H9 (cell line): Measurements from ENCODE around the gene ARHGAP22. TPM values are rescaled to one million over a fixed set of nuclear protein-coding genes. Genes with fewer than 3 reads are reported as not detected.

ENCODE experiments used
- DNase-seq: peaks from one replicate; pipeline ENCODE4 v3.0.0-alpha.2; 2017
- H2AFZ ChIP-seq: one replicate; pipeline ENCODE4 v1.6.1; 2013; ENCODE audit warnings: mild to moderate bottlenecking, low read length, control low read depth, moderate library complexity
- H2AK5ac ChIP-seq: 2 replicates; pipeline ENCODE4 v1.6.1; 2013; ENCODE audit warnings: low read length, control low read depth, mixed read lengths; ENCODE audit not compliant: insufficient read length
- H2BK120ac ChIP-seq: one replicate; pipeline ENCODE4 v1.6.1; 2013; ENCODE audit warnings: low read depth, mild to moderate bottlenecking, low read length, control low read depth, inconsistent platforms; ENCODE audit not compliant: poor library complexity, severe bottlenecking
- H2BK12ac ChIP-seq: 2 replicates; pipeline ENCODE4 v1.6.1; 2013; ENCODE audit warnings: low read length, control low read depth, mixed read lengths, low read depth; ENCODE audit not compliant: insufficient read length
- H2BK15ac ChIP-seq: 2 replicates; pipeline ENCODE4 v1.6.1; 2013; ENCODE audit warnings: low read depth, low read length, control low read depth
- H2BK20ac ChIP-seq: one replicate; pipeline ENCODE4 v1.6.1; 2013; ENCODE audit warnings: low read depth, mild to moderate bottlenecking, low read length, control low read depth, inconsistent platforms; ENCODE audit not compliant: poor library complexity, severe bottlenecking
- H2BK5ac ChIP-seq: 2 replicates; pipeline ENCODE4 v1.6.1; 2013; ENCODE audit warnings: low read length, control low read depth, mixed read lengths; ENCODE audit not compliant: insufficient read length
- H3K14ac ChIP-seq: 2 replicates; pipeline ENCODE4 v1.6.1; 2013; ENCODE audit warnings: low read length, control low read depth; ENCODE audit not compliant: insufficient read depth
- H3K18ac ChIP-seq: 2 replicates; pipeline ENCODE4 v1.6.1; 2013; ENCODE audit warnings: low read depth, mild to moderate bottlenecking, mixed read lengths, low read length, control low read depth; ENCODE audit not compliant: insufficient read length
- H3K23ac ChIP-seq: 2 replicates; pipeline ENCODE4 v1.6.1; 2013; ENCODE audit warnings: low read length, control low read depth, mixed read lengths, low read depth; ENCODE audit not compliant: insufficient read length
- H3K23me2 ChIP-seq: 2 replicates; pipeline ENCODE4 v1.6.1; 2013; ENCODE audit warnings: low read depth, mild to moderate bottlenecking, mixed read lengths, low read length, control low read depth; ENCODE audit not compliant: insufficient read length, poor library complexity, severe bottlenecking
- H3K27ac ChIP-seq: 2 replicates; pipeline ENCODE4 v1.5.1; 2013; ENCODE audit warnings: low read length, control low read depth, mixed read lengths, low read depth; ENCODE audit not compliant: insufficient read length
- H3K27me3 ChIP-seq: 2 replicates; pipeline ENCODE4 v1.6.1; 2013; ENCODE audit warnings: low read length, control low read depth, inconsistent platforms; ENCODE audit not compliant: insufficient read depth
- H3K4ac ChIP-seq: 2 replicates; pipeline ENCODE4 v1.6.1; 2013; ENCODE audit warnings: low read depth, mild to moderate bottlenecking, control low read depth, inconsistent platforms, low read length, moderate library complexity
- H3K4me1 ChIP-seq: 2 replicates; pipeline ENCODE4 v1.6.1; 2013; ENCODE audit warnings: low read length, control low read depth, inconsistent platforms; ENCODE audit not compliant: insufficient read depth
- H3K4me2 ChIP-seq: 2 replicates; pipeline ENCODE4 v1.6.1; 2013; ENCODE audit warnings: low read length, control low read depth, mixed read lengths; ENCODE audit not compliant: insufficient read length, insufficient read depth
- H3K56ac ChIP-seq: 2 replicates; pipeline ENCODE4 v1.6.1; 2013; ENCODE audit warnings: low read depth, mild to moderate bottlenecking, mixed read lengths, low read length, control low read depth; ENCODE audit not compliant: insufficient read length
- H3K79me1 ChIP-seq: 2 replicates; pipeline ENCODE4 v1.6.1; 2013; ENCODE audit warnings: low read depth, mild to moderate bottlenecking, moderate library complexity, low read length, control low read depth, inconsistent platforms; ENCODE audit not compliant: insufficient read depth, poor library complexity, severe bottlenecking
- H3K79me2 ChIP-seq: 2 replicates; pipeline ENCODE4 v1.6.1; 2013; ENCODE audit warnings: low read length, control low read depth, inconsistent platforms; ENCODE audit not compliant: insufficient read depth
- H3K9ac ChIP-seq: 2 replicates; pipeline ENCODE4 v1.6.1; 2013; ENCODE audit warnings: low read length, control low read depth, mixed read lengths; ENCODE audit not compliant: insufficient read length; ENCODE audit errors: extremely low read depth
- H3K9me3 ChIP-seq: one replicate; pipeline ENCODE4 v1.6.1; 2013; ENCODE audit warnings: low read depth, low read length, inconsistent platforms; ENCODE audit not compliant: control insufficient read depth
- H3T11ph ChIP-seq: one replicate; pipeline ENCODE4 v1.6.1; 2013; ENCODE audit warnings: mild to moderate bottlenecking, low read length, control low read depth, inconsistent platforms
- H4K20me1 ChIP-seq: one replicate; pipeline ENCODE4 v1.6.1; 2013; ENCODE audit not compliant: control insufficient read depth, insufficient read length, insufficient read depth
- H4K5ac ChIP-seq: 2 replicates; pipeline ENCODE4 v1.6.1; 2013; ENCODE audit warnings: low read depth, mild to moderate bottlenecking, mixed read lengths, low read length, control low read depth; ENCODE audit not compliant: insufficient read length
- H4K8ac ChIP-seq: replicated peaks from 2 replicates; pipeline ENCODE4 v1.6.1; 2013; ENCODE audit warnings: low read length, control low read depth, mixed read lengths, low read depth; ENCODE audit not compliant: insufficient read length
- H4K91ac ChIP-seq: 2 replicates; pipeline ENCODE4 v1.6.1; 2013; ENCODE audit warnings: low read depth, mild to moderate bottlenecking, moderate library complexity, mixed read lengths, low read length, control low read depth; ENCODE audit not compliant: insufficient read length
- H3K27ac Mint-ChIP-seq, 3 experiments: 2 replicates in 2 of 3; 3 replicates in 1 of 3; pipeline ENCODE4 v1.8.0; 2020 to 2021; ENCODE audit warnings: mixed read lengths in 3 of 3, mild to moderate bottlenecking in 1 of 3, moderate library complexity in 1 of 3
- H3K27me3 Mint-ChIP-seq: 2 replicates; pipeline ENCODE4 v1.8.0; 2021; ENCODE audit warnings: low read depth, mild to moderate bottlenecking, moderate library complexity, mixed read lengths
- H3K36me3 Mint-ChIP-seq, 3 experiments: 2 replicates in 2 of 3; 3 replicates in 1 of 3; pipeline ENCODE4 v1.8.0; 2020 to 2021; ENCODE audit warnings: low read depth in 3 of 3, mixed read lengths in 3 of 3; ENCODE audit not compliant: insufficient read depth in 1 of 3
- H3K4me1 Mint-ChIP-seq, 2 experiments: 2 replicates each; pipeline ENCODE4 v1.8.0; 2020; ENCODE audit warnings: mixed read lengths in 2 of 2
- H3K4me3 Mint-ChIP-seq, 2 experiments: 2 replicates in 1 of 2; 3 replicates in 1 of 2; pipeline ENCODE4 v1.8.0; 2020 to 2021; ENCODE audit warnings: mild to moderate bottlenecking in 2 of 2, mixed read lengths in 2 of 2, moderate library complexity in 1 of 2
- H3K9me3 Mint-ChIP-seq, 2 experiments: 2 replicates in 1 of 2; 3 replicates in 1 of 2; pipeline ENCODE4 v1.8.0; 2020; ENCODE audit warnings: mild to moderate bottlenecking in 2 of 2, mixed read lengths in 2 of 2, moderate library complexity in 1 of 2
- WGBS: extraction: QIAGEN DNeasy Blood & Tissue Kit; methylation state at CpG from one replicate; pipeline ENCODE4 v1.1.7; 2013; ENCODE audit warnings: missing lambda C conversion rate, low lambda C conversion rate, mixed read lengths; ENCODE audit not compliant: insufficient read length; ENCODE audit errors: extremely low coverage; 5-methylcytosine and 5-hydroxymethylcytosine counted together
- total RNA-seq: library from RNA; stranded (reverse); gene quantifications from 2 replicates; pipeline ENCODE4 v1.2.1, GENCODE V29; 2021
- TF ChIP-seq, protein P1 (sequence below): fragments of 200-600 bp; sonication (generic); conservative IDR thresholded peaks from 3 replicates; pipeline ENCODE4 v1.8.0; 2021; ENCODE audit warnings: antibody characterized with exemption, mild to moderate bottlenecking

ARHGAP22 gene
- total RNA-seq, 1 experiment from 2014 or later = 7.4 TPM

DNA sequence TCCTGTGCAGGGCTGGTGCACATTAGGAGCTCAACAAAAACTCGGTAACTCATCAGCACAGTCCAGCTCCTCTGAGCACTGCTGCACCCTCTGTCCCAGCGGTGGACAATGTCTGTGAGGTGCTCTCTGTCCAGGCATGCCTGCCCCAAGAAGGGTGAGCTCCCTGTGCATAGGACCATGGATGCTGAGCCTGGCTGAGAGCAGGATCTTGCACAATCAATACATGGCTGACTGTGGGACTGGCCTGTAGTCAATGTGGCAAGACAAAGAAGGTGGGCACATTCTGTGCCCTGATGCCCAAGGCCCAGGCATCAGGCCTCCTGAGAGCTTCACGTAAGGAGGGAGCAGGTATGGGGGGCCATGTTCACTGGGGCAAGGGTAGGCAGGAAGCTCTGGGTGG, 17.1 kb downstream of the ARHGAP22 start:
- H3K4ac ChIP-seq = no peak overlapping the region
- Mint-ChIP-seq H3K27ac (no peak overlapping the region), H3K36me3 (peaks cover 9 to 13% (median 10%) of the 10 kb centered on the region in 3 experiments), H3K9me3 (peaks cover 13 to 17% of the 10 kb centered on the region in 2 experiments), H3K4me3 (no peak overlapping the region), H3K27me3 (peaks cover 40% of the 10 kb centered on the region), H3K4me1 (no peaks in the 10 kb centered on the region; a peak in 1 of 4 replicates)
- H3K4me1 ChIP-seq = no peaks in the 10 kb centered on the region
- no peak overlapping the region for H3K27ac ChIP-seq
- H3K14ac ChIP-seq = no peak overlapping the region
- H3K18ac ChIP-seq = no peak overlapping the region
- no peak overlapping the region for H2AFZ ChIP-seq
- no peak for DNase-seq
- TF ChIP-seq, protein P1, sequence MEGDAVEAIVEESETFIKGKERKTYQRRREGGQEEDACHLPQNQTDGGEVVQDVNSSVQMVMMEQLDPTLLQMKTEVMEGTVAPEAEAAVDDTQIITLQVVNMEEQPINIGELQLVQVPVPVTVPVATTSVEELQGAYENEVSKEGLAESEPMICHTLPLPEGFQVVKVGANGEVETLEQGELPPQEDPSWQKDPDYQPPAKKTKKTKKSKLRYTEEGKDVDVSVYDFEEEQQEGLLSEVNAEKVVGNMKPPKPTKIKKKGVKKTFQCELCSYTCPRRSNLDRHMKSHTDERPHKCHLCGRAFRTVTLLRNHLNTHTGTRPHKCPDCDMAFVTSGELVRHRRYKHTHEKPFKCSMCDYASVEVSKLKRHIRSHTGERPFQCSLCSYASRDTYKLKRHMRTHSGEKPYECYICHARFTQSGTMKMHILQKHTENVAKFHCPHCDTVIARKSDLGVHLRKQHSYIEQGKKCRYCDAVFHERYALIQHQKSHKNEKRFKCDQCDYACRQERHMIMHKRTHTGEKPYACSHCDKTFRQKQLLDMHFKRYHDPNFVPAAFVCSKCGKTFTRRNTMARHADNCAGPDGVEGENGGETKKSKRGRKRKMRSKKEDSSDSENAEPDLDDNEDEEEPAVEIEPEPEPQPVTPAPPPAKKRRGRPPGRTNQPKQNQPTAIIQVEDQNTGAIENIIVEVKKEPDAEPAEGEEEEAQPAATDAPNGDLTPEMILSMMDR = no peak
- no peak overlapping the region for H3T11ph ChIP-seq
- no peaks in the 10 kb centered on the region for H3K79me2 ChIP-seq
- H4K20me1 ChIP-seq = no peaks in the 10 kb centered on the region
- peaks cover 8% of the 10 kb centered on the region for H3K9me3 ChIP-seq
- WGBS = no CpG with 5 or more reads among the region's 3 CpGs
- H3K23ac ChIP-seq = no peak overlapping the region
- H3K79me1 ChIP-seq = no peaks in the 10 kb centered on the region
- no peak overlapping the region for H2BK20ac ChIP-seq
- no peak overlapping the region for H3K4me2 ChIP-seq
- H2BK120ac ChIP-seq = no peak overlapping the region
- H4K8ac ChIP-seq = no peak overlapping the region
- H2AK5ac ChIP-seq = no peak overlapping the region
- no peaks in the 10 kb centered on the region for H3K23me2 ChIP-seq
- H2BK15ac ChIP-seq = no peak overlapping the region
- H2BK12ac ChIP-seq = no peak overlapping the region
- no peak overlapping the region for H3K9ac ChIP-seq
- no peak overlapping the region for H3K56ac ChIP-seq
- no peaks in the 10 kb centered on the region for H3K27me3 ChIP-seq
- no peak overlapping the region for H4K5ac ChIP-seq
- no peak overlapping the region for H2BK5ac ChIP-seq
- H4K91ac ChIP-seq = no peak overlapping the region
